Heart right ventricle (tissue), 16 donors: Measurements from ENCODE around the gene DHRS1. TPM values are rescaled to one million over a fixed set of nuclear protein-coding genes. Genes with fewer than 3 reads are reported as not detected.

Experiments used
- ATAC-seq, 8 donors: fragments of 200-7000 bp; cut with Tn5 transposase; one replicate each; pipeline ENCODE4 v1.9.1; 2020; ENCODE audit warnings: mild to moderate bottlenecking in 8 of 8, moderate library complexity in 8 of 8, moderate number of reproducible peaks in 1 of 8
- DNase-seq, 2 donors: peaks; one replicate each; pipeline ENCODE4 v3.0.0-alpha.2; 2020
- H3K27ac ChIP-seq, 10 donors: fragments of 200-600 bp; sonication (generic) in 2 of 10; one replicate each; pipeline versions ENCODE4 v1.5.0 to v1.8.0; 2020 to 2022; ENCODE audit warnings: mild to moderate bottlenecking in 3 of 10
- H3K27me3 ChIP-seq, 7 donors: fragments of 200-600 bp; one replicate each; pipeline ENCODE4 v1.8.0; 2021 to 2022; ENCODE audit warnings: mild to moderate bottlenecking in 2 of 7
- H3K36me3 ChIP-seq, 9 donors: fragments of 200-600 bp; sonication (generic) in 1 of 9; one replicate each; pipeline versions ENCODE4 v1.5.0 to v1.8.0; 2020 to 2022; ENCODE audit warnings: mild to moderate bottlenecking in 2 of 9
- H3K4me1 ChIP-seq, 9 donors: fragments of 200-600 bp; sonication (generic) in 1 of 9; one replicate each; pipeline versions ENCODE4 v1.5.0 to v1.8.0; 2020 to 2022; ENCODE audit warnings: mild to moderate bottlenecking in 4 of 9
- H3K4me3 ChIP-seq, 10 donors: fragments of 200-600 bp; sonication (generic) in 2 of 10; one replicate each; pipeline versions ENCODE4 v1.5.0 to v1.8.0; 2020 to 2022; ENCODE audit warnings: mild to moderate bottlenecking in 7 of 10, moderate library complexity in 2 of 10
- H3K9me3 ChIP-seq, 11 donors: fragments of 200-600 bp in 10 of 11; sonication (generic) in 2 of 11; one replicate each; pipeline versions ENCODE4 v1.5.0 to v1.8.0; 2013 to 2022; ENCODE audit warnings: mild to moderate bottlenecking in 2 of 11, control low read depth in 1 of 11, moderate library complexity in 1 of 11
- WGBS, 2 donors: extraction: QIAGEN DNeasy Blood & Tissue Kit; methylation state at CpG; one replicate each; pipeline ENCODE4 v1.1.7; 2013; ENCODE audit warnings: inconsistent platforms in 1 of 2; 5-methylcytosine and 5-hydroxymethylcytosine counted together
- intact Hi-C, 10 donors: fragments of 100-400 bp; cut with DNase I; formaldehyde crosslinking; loops; one replicate each; pipeline versions ENCODE4 v1.11.1 to v1.14.2; 2022
- long read RNA-seq, 3 donors: library from polyadenylated mRNA; unstranded; transcript quantifications; one replicate each; pipeline ENCODE4 v2.0.0, GENCODE V29; 2020 to 2021
- polyA plus RNA-seq, 2 donors: library from polyadenylated mRNA; stranded (reverse); fragments of 200-250 nt; gene quantifications; one replicate each; pipeline ENCODE4 v1.2.3, GENCODE V29; 2013
- total RNA-seq, 10 donors: library from RNA; stranded (reverse); fragmentation: NEBNext Ultra II Directional in 3 of 10; extraction: Animal tissue kit (Norgen Biotek cat#: 25700) in 3 of 10; gene quantifications; one replicate each; pipeline versions ENCODE4 v1.2.1 to v1.2.4, GENCODE V29; 2021 to 2023
- TF ChIP-seq, protein P1 (sequence below), 9 donors: fragments of 200-600 bp; sonication (generic) in 2 of 9; IDR thresholded peaks; one replicate each; pipeline versions ENCODE4 v1.5.0 to v1.8.0; 2021 to 2022; ENCODE audit warnings: antibody characterized with exemption in 9 of 9, mild to moderate bottlenecking in 5 of 9, moderate library complexity in 1 of 9
- donor health status: Arrhythmogenic right ventricular cardiomyopathy.
- donor health status: ischemic (EF 13 %, LVEDD 7.1; RV severe dilation, severe dysfunction).
- donor health status: healthy with polysubstance abuse.
- donor health status: DM: no; HTN: yes; CAD: no.
- donor health status: DM: no; HTN: no; CAD: no.
- donor health status: ischemic (EF 25% LVEDD 6.9; RV normal size, moderate dysfunction).
- donor health status: ischemic (EF 25% LVEDD 5.7; RV mildly dilated, moderate dysfunction).
- donor health status: healthy.
- donor health status: DM: yes; HTN: yes; CAD: no.
- donor health status: Ischemic cardiomyopathy.
- donor health status: ischemic (EF 35%, LVEDD 5.7; RV mildly dilated, moderate dysfunction).
- donor health status: nonischemic (EF 11% LVEDD 7.7; RV severe dilation, severe dysfunction).
- donor health status: DM: yes; HTN: yes; CAD: no.
- donor health status: PGD.
- donor health status: ischemic (EF 29% LVEDD 5.4; RV normal size, mild dysfunction).
- donor health status: nonischemic (EF 23%, LVEDD 6.1; RV moderate dilation, normal function).

The DHRS1 gene
- 10 to 100 TPM in 4 of 10 donors, 1 to 10 TPM in 6; 6.9 to 11.1 (median 9.0) TPM for total RNA-seq
- 10 to 100 TPM in 1 of 2 donors, 1 to 10 TPM in 1; 8.5 to 11.6 TPM for polyA plus RNA-seq
- long read RNA-seq, donor 1, partial matches to known transcripts: 0 of 5 reads
- long read RNA-seq, donor 1, other reads (novel, unspliced or antisense): 1 of 5 reads
- long read RNA-seq, donor 2, transcript DHRS1-201 (9 exons, 1,480 nt): major isoform, 7 of 10 reads
- long read RNA-seq, donor 2, partial matches to known transcripts: 1 of 10 reads
- long read RNA-seq, donor 2, other reads (novel, unspliced or antisense): 1 of 10 reads
- long read RNA-seq, donor 3, transcript DHRS1-201 (9 exons, 1,480 nt): major isoform, 5 of 7 reads
- long read RNA-seq, donor 3, partial matches to known transcripts: 1 of 7 reads
- long read RNA-seq, donor 3, other reads (novel, unspliced or antisense): 1 of 7 reads

DNA sequence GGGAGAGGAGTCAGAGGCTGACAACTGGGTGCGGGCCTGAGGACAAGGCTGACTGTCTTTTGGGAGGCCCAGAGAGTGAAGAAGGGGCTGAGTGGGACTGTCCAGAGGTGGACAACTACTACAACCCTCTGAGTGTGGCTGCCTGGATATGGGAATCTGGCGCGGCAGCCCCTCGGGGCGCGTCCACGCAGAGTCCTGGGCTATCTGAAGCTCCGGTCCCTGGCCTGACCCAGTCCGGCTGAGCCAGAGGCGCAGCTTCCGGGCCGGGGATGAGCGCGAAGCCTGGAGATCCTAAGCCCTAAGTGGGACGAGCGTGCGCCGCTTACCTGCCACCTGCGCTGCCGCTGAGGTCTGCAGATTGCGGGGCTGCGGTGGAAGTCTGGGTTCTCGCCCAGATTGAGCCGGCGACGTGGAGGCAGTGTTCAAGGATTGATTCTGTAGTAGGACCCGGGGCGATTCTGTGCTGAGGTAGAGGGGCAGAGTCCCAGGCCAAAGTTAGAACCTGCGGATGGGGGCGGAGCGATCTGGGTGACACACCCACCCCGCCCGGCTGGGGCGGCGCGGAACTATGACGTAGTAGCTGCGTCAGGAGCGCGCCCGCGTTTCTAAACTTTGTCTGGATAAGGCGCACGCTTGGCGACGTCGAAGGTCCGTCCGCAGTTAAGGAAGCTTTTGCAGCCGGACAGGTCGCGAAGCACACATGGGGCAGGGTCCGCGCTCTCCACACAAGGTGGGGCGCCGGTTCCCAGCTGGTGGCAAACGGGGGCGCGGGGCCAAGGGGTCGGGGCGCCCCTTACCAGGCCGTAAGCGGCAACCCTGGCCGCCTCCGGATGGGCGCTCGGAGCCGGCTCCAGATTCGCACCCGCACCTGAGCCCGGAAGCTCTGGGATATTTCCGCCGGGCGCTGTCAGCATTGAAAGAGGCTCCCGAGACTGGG is at the start of gene DHRS1, which contains the start of gene NOP9:
Gene DHRS1, minus strand, starts transcription at position 526 of the 937 bp plus-strand sequence. CDS start 674 bp downstream, outside the sequence.
Gene NOP9, plus strand, starts transcription at position 596 of the 937 bp plus-strand sequence. Its CDS starts 105 bp downstream, at position 701.
- ATAC-seq (peak; percentile 88 to 96 (median 94)), DNase-seq (peak; percentile 91)
- H3K4me3 ChIP-seq: peak within 1 kb of the TSS; percentile 79 to 97 (median 92)
- H3K9me3 ChIP-seq: no peaks in the 10 kb centered on the region
- peaks cover 0 to 46% (median 25%) of the 10 kb centered on the region in 9 donors for H3K4me1 ChIP-seq
- 1% methylated on average over 72 to 75 of the region's 75 CpGs for WGBS, 2 donors
- intact Hi-C loops: loop anchor here in 5 of 10 donors (1.0 to 5.0 kb wide), 3 partner anchors 57 kb away; partner anchors contain the start of gene TINF2 (in 5 of the 5)
- H3K27ac ChIP-seq: peak within 1 kb of the TSS; percentile 1 to 91 (median 83)
- TF ChIP-seq, protein P1, sequence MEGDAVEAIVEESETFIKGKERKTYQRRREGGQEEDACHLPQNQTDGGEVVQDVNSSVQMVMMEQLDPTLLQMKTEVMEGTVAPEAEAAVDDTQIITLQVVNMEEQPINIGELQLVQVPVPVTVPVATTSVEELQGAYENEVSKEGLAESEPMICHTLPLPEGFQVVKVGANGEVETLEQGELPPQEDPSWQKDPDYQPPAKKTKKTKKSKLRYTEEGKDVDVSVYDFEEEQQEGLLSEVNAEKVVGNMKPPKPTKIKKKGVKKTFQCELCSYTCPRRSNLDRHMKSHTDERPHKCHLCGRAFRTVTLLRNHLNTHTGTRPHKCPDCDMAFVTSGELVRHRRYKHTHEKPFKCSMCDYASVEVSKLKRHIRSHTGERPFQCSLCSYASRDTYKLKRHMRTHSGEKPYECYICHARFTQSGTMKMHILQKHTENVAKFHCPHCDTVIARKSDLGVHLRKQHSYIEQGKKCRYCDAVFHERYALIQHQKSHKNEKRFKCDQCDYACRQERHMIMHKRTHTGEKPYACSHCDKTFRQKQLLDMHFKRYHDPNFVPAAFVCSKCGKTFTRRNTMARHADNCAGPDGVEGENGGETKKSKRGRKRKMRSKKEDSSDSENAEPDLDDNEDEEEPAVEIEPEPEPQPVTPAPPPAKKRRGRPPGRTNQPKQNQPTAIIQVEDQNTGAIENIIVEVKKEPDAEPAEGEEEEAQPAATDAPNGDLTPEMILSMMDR (IDR thresholded peaks at IDR 0.05): no peak
- H3K27me3 ChIP-seq: no peaks in the 10 kb centered on the region
- peaks cover 0 to 62% (median 31%) of the 10 kb centered on the region in 9 donors for H3K36me3 ChIP-seq

DNA sequence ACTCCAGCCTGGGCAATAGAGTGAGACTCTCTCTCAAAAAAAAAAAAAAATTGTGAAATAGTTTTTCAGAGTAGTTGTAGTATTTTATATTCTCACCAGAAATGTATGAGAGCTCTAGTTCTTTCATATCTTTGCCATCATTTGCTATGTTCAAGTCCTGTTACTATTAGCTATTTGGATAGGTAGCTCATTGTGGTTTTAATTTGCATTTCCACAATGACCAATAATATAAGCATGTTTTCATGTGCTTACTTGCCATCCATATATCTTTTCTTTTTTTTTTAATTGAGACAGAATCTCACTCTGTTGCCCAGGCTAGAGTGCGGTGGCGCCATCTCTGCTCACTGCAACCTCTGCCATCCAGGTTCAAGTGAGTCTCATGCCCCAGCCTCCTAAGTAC is 48.6 kb upstream of the DHRS1 start:
- DNase-seq (no peak), ATAC-seq (no peak)
- TF ChIP-seq, protein P1 (IDR thresholded peaks at IDR 0.05): no peak
- Histone ChIP-seq H3K4me3 (no peak overlapping the region), H3K4me1 (peaks cover 0 to 17% (median 7%) of the 10 kb centered on the region in 9 donors), H3K9me3 (no peaks in the 10 kb centered on the region), H3K36me3 (no peaks in the 10 kb centered on the region), H3K27ac (peak overlapping the region in 2 of 10 donors; percentile 70 to 72), H3K27me3 (peaks cover 0 to 20% (median 6%) of the 10 kb centered on the region in 7 donors)
- intact Hi-C loops: no loop called here
- 95 to 98% methylated on average over 2 of the region's 2 CpGs for WGBS, 2 donors

DNA sequence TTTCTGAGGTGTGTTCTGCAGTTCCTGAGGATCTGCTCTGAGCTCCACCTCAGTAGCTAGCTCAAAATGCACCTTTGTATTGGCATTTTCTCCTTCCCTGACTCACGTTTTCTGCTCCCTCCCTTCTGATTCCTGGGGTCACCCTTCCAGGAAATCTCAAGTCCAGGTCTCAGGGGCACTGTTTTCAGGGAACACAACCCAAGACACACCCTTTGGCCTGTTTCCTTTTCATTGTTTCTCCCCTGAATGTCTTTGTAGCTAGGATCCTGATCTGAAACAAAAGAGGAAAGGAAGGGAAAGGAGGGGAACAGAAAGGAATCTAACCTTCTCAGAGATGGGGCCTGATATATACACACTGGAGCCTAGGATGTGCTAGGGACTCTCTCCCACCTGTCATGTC is 47.6 kb upstream of the DHRS1 start:
- ATAC-seq: peak in 7 of 8 donors; percentile 27 to 80 (median 64)
- H3K27ac ChIP-seq: peak overlapping the region in 9 of 10 donors; percentile 28 to 74 (median 61)
- intact Hi-C loops: no loop called here
- peaks cover 0 to 13% (median 0%) of the 10 kb centered on the region in 7 donors for H3K27me3 ChIP-seq
- no peaks in the 10 kb centered on the region for H3K36me3 ChIP-seq
- no peaks in the 10 kb centered on the region for H3K9me3 ChIP-seq
- peaks cover 0 to 17% (median 7%) of the 10 kb centered on the region in 9 donors for H3K4me1 ChIP-seq
- WGBS, 2 donors: 41 to 64% methylated on average over 1 of the region's 1 CpG
- DNase-seq: no peak
- TF ChIP-seq, protein P1 (IDR thresholded peaks at IDR 0.05): no peak
- no peak overlapping the region for H3K4me3 ChIP-seq
